Choroid plexus epithelial cell (primary cell): ENCODE results near the gene NPW.

Source experiments
- DNase-seq: peaks from one replicate; pipeline ENCODE4 v3.0.0-alpha.2; 2010; ENCODE audit warnings: low read depth
- H3K4me3 ChIP-seq: 2 replicates; pipeline ENCODE4 v1.5.1; 2011; ENCODE audit warnings: low read depth, mild to moderate bottlenecking, control low read depth, low read length, moderate library complexity
- TF ChIP-seq, protein P1 (sequence below): conservative IDR thresholded peaks from 2 replicates; pipeline ENCODE4 v1.5.1; 2011; ENCODE audit warnings: low read depth, mild to moderate bottlenecking, control low read depth, inconsistent platforms, low read length, moderate library complexity

Gene NPW

DNA sequence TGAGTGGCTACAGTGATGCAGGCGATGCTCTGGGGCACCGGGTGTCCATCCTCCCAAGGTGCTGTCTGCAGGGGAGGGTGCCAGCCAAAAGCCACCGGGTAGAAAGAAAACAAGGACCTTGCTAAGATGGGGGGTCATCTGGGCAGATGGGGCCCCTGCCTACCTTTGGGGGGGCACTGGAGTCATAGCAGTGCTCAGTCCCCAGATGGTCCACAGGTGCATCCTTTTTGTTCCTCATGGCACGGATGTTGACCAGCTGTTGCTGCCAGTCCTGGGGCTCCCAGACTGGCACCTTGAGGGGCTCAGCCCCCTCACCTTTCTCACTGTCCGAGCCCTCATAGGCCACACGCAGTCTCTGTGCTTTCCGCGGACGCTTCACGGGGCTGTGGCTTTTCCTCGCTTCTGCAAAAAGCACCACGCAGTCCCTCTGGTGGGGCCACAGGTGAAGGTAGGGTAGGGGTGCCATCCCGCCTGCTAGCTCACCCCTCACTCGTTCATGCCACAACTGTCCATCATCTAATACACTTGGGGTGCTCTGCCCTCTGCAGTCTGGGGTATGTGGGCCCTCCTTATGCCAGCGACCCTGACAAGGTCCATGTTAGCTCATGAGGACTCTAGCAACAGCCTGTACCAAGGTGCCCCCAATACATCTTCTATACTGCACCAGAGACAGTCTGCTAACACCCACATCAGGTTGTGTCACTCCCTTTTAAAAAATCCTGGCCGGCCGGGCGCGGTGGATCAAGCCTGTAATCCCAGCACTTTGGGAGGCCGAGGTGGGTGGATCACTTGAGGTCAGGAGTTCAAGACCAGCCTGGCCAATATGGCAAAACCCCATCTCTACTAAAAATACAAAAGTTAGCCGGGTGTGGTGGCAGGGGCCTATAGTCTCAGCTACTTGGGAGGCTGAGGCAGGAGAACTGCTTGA is 26.6 kb downstream of the NPW start:
- no peak overlapping the region for H3K4me3 ChIP-seq
- TF ChIP-seq, protein P1, sequence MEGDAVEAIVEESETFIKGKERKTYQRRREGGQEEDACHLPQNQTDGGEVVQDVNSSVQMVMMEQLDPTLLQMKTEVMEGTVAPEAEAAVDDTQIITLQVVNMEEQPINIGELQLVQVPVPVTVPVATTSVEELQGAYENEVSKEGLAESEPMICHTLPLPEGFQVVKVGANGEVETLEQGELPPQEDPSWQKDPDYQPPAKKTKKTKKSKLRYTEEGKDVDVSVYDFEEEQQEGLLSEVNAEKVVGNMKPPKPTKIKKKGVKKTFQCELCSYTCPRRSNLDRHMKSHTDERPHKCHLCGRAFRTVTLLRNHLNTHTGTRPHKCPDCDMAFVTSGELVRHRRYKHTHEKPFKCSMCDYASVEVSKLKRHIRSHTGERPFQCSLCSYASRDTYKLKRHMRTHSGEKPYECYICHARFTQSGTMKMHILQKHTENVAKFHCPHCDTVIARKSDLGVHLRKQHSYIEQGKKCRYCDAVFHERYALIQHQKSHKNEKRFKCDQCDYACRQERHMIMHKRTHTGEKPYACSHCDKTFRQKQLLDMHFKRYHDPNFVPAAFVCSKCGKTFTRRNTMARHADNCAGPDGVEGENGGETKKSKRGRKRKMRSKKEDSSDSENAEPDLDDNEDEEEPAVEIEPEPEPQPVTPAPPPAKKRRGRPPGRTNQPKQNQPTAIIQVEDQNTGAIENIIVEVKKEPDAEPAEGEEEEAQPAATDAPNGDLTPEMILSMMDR, result no peak
- no peak for DNase-seq

DNA sequence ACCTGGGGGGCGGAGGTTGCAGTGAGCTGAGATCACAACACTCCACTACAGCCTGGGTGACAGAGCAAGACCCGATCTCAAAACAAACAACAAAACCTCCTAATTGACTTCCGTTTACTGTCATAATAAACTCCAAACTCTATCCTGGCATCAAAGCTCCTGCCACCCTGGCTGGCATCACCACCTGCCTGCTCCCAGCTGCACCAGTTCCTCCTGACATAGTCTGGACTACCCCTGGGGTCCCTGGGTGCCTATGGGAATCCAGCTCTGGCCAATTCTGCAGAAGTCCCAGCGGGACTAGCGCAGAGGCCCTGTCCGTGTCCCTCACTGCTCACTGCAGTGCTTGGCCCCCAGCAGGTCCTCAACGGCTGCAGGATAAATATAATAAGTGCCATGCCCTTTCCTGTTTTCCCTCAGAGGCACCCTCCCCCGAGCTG is 27.3 kb downstream of the NPW start:
- TF ChIP-seq, protein P1, result no peak
- peak overlapping the region; percentile 80 for H3K4me3 ChIP-seq
- no peak for DNase-seq

DNA sequence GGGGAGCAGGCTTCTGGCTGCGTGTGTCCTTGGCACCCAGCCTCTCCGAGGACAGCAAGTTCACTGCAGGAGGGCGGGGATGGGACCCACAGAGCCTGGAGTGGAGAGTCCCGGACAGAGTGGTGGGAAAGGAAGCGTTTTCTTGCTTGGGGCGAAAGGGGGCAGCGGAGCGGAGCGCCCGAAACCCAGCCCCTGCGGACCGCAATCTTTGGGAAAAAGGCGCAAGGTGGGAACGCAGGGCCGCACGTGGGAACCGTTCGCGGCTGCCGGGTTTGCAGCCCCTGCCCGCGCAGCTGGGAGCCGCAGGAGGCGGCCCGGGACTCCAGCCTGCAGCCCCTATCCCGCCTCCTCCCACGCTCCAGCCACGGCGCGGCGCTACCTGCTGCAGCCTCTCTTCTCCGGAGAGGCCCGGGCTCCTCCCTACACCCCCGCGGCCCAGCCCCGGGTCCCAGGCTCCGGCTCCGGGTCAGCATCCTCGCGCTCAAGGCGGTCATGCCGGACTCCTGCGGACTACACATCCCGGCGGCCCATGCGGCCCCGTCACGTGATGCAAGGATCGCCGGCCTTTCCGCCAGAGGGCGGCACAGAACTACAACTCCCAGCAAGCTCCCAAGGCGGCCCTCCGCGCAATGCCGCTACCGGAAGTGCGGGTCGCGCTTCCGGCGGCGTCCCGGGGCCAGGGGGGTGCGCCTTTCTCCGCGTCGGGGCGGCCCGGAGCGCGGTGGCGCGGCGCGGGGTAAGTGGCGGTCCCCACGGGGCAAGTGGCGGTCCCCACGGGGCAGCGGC is 27.9 kb downstream of the NPW start, which contains the start of the genes NTHL1 and TSC2:
Gene NTHL1 (minus strand): TSS at position 505 of the 786 bp plus-strand sequence. CDS start 11 bp downstream, at position 494.
Gene TSC2 (plus strand): TSS at position 656 of the 786 bp plus-strand sequence. CDS start 631 bp downstream, outside the sequence.
- TF ChIP-seq, protein P1, result peak; percentile 51
- peak; percentile 97 for DNase-seq
- peak within 1 kb of the TSS; percentile 80 for H3K4me3 ChIP-seq

DNA sequence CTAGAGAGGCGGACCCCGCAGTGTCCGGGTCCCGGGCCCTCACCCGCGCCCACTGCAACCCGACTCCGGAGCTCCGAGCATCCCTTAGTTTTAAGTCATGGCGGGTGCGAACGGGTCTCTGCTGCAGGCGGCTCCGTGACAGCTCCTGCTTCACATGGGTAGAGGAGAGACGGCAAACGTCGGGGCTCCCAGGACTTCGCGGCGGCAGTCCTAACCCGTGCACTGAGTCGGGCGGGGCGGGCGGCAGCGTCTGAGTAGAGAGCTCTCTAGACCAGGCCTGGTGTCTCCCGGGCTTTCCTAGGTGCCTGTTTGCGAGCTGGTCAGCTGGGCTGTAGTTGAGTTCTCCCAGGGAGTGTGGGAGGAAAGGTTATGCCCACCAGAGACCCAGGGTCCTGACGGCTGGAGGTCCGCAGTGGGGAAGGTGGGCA is 28.5 kb downstream of the NPW start:
- TF ChIP-seq, protein P1, result no peak
- DNase-seq, result no peak
- peak overlapping the region; percentile 80 for H3K4me3 ChIP-seq

DNA sequence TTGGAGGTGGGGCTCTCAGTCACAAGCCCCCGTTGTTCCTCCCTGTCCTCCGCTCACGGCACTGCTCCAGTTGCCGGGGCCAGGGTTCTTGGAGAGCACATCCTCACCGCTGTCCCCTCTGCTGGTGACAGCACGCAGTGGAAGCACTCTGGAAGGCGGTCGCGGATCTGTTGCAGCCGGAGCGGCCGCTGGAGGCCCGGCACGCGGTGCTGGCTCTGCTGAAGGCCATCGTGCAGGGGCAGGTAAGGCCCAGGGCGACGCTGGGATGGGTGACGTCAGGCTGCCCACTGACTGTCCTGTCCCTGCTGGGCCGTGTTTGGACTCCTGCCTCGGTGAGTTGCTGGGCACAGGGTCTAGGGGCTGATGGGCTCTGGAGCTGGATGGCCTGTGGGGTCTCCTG is 33.6 kb downstream of the NPW start:
- H3K4me3 ChIP-seq, result no peak overlapping the region
- DNase-seq, result no peak
- TF ChIP-seq, protein P1, result no peak

DNA sequence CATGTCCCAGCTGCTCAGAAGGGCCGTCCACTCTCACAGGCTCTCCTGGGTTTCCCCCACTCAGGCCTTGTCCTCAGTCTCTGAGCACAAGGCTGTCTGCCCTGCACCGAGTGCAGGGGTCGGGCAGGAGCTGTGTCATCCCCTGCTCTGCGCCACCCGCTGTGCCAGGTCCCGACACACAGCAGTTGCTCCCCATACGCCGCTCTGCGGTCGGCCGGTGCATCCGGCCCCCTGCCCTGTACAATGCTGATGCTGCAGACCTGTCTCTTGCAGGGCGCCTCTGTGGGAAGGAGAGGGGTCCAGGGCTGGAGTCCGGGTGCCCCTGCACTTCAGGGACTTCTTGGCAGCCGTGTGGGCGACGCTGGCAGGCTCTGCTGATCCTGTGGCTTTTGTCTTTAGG is 34.3 kb downstream of the NPW start:
- DNase-seq, result peak; percentile 73
- no peak overlapping the region for H3K4me3 ChIP-seq
- TF ChIP-seq, protein P1, result no peak
